UCSD-AML1 (cell line): Measurements from ENCODE around the gene TGFB1I1.
"Not testable (repeated sequence)": the region's sequence is repeated elsewhere in the genome, so short reads cannot be mapped to it uniquely, and the experiment has no call there.

ENCODE experiments used
- DNase-seq: peaks from one replicate; lab custom pipeline; 2025; ENCODE audit not compliant: unreplicated experiment; lab: John Stamatoyannopoulos, UW

The TGFB1I1 gene

GRCh38 chr16:31508706-31509195 is 36.8 kb downstream of the TGFB1I1 start:
- no peak for DNase-seq

GRCh38 chr16:31513126-31513525 is 41.2 kb downstream of the TGFB1I1 start:
- DNase-seq: no peak

GRCh38 chr16:31513884-31514283 is 41.9 kb downstream of the TGFB1I1 start:
- no peak for DNase-seq

- DNase-seq: no peak
Measured at GRCh38 chr16:31517800-31518402, 45.9 kb downstream of the TGFB1I1 start.

- DNase-seq: no peak
Measured at GRCh38 chr16:31519759-31520431, 47.9 kb downstream of the TGFB1I1 start.

- DNase-seq: no peak
Measured at GRCh38 chr16:31521368-31521767, 49.4 kb downstream of the TGFB1I1 start.

- DNase-seq: no peak
Measured at GRCh38 chr16:31522071-31522470, 50.1 kb downstream of the TGFB1I1 start.

GRCh38 chr16:31523768-31524167 is 51.8 kb downstream of the TGFB1I1 start:
- not testable (repeated sequence) for DNase-seq

GRCh38 chr16:31525113-31525512 is 53.2 kb downstream of the TGFB1I1 start:
- DNase-seq: no peak
